Central memory CD8-positive, alpha-beta T cell (primary cell): ENCODE data around the gene GMNN.
"Not testable (repeated sequence)": the region's sequence is repeated elsewhere in the genome, so short reads cannot be mapped to it uniquely, and the experiment has no call there.

Source experiments
- ATAC-seq: fragments of 150-1000 bp; cut with Tn5 transposase; replicated peaks from 2 replicates; pipeline ENCODE4 v1.10.0; 2022; ENCODE audit warnings: mild to moderate bottlenecking, moderate FRiP score, moderate number of reproducible peaks; ENCODE audit not compliant: poor library complexity, severe bottlenecking; ENCODE audit errors: extremely low read depth
- DNase-seq, 2 donors: peaks; one replicate each; pipeline ENCODE4 v3.0.0; 2021; ENCODE audit warnings: low spot score in 2 of 2
- H3K27ac Mint-ChIP-seq: one replicate; pipeline ENCODE4 v1.8.0; 2022; ENCODE audit warnings: low read depth, mild to moderate bottlenecking, moderate library complexity, mixed read lengths
- H3K27me3 Mint-ChIP-seq: one replicate; pipeline ENCODE4 v1.8.0; 2022; ENCODE audit warnings: mixed read lengths
- H3K36me3 Mint-ChIP-seq: one replicate; pipeline ENCODE4 v1.8.0; 2022; ENCODE audit warnings: mild to moderate bottlenecking, moderate library complexity, mixed read lengths; ENCODE audit not compliant: insufficient read depth
- H3K4me1 Mint-ChIP-seq: one replicate; pipeline ENCODE4 v1.8.0; 2022; ENCODE audit warnings: mixed read lengths
- H3K4me3 Mint-ChIP-seq: one replicate; pipeline ENCODE4 v1.8.0; 2022; ENCODE audit warnings: mild to moderate bottlenecking, moderate library complexity, mixed read lengths
- H3K9me3 Mint-ChIP-seq: one replicate; pipeline ENCODE4 v1.8.0; 2022; ENCODE audit warnings: mixed read lengths

Gene GMNN

DNA sequence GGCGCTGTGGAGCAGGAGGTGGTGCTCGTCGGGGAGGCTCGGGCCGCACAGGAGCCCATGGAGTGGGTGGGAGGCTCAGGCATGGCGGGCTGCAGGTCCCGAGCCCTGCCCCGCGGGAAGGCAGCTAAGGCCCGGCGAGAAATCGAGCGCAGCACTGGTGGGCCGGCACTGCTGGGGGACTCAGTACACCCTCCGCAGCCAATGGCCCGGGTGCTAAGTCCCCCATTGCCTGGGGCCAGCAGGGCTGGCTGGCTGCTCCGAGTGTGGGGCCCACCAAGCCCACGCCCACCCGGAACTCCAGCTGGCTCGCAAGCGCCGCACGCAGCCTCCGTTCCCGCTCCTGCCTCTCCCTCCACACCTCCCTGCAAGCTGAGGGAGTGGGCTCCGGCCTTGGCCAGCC lies 8.8 kb upstream of the GMNN start:
- DNase-seq, H3K4me1 Mint-ChIP-seq, H3K36me3 Mint-ChIP-seq, ATAC-seq, H3K9me3 Mint-ChIP-seq, H3K27ac Mint-ChIP-seq, H3K4me3 Mint-ChIP-seq, H3K27me3 Mint-ChIP-seq: not testable (repeated sequence)

GRCh38 chr6:24766680-24767462 lies 7.9 kb upstream of the GMNN start:
- H3K4me3 Mint-ChIP-seq: no peak overlapping the region
- DNase-seq: no peak
- no peaks in the 10 kb centered on the region for H3K27me3 Mint-ChIP-seq
- H3K9me3 Mint-ChIP-seq: no peaks in the 10 kb centered on the region
- ATAC-seq: no peak
- H3K36me3 Mint-ChIP-seq: no peaks in the 10 kb centered on the region
- no peak overlapping the region for H3K27ac Mint-ChIP-seq
- no peaks in the 10 kb centered on the region for H3K4me1 Mint-ChIP-seq

DNA sequence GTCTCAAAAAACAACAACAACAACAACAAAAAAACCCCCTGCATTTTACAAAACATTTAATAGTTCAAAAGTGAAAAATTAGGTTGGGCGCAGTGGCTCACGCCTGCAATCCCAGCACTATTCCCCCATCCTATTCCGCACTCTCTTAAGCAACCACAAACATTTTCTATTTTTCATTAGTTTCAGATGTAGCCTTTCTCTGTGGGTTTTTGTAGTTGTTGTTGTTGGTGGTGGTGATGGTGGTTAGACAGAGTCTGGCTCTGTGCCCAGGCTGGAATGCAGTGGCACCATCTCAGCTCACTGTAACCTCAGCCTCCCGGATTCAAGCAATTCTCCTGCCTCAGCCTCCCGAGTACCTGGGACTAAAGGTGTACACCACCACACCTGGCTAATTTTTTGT lies 6.4 kb upstream of the GMNN start:
- ATAC-seq: no peak
- Mint-ChIP-seq H3K9me3 (no peaks in the 10 kb centered on the region), H3K4me3 (no peak overlapping the region), H3K27me3 (no peaks in the 10 kb centered on the region), H3K36me3 (peaks cover 1% of the 10 kb centered on the region), H3K27ac (no peak overlapping the region), H3K4me1 (no peaks in the 10 kb centered on the region)
- no peak for DNase-seq

DNA sequence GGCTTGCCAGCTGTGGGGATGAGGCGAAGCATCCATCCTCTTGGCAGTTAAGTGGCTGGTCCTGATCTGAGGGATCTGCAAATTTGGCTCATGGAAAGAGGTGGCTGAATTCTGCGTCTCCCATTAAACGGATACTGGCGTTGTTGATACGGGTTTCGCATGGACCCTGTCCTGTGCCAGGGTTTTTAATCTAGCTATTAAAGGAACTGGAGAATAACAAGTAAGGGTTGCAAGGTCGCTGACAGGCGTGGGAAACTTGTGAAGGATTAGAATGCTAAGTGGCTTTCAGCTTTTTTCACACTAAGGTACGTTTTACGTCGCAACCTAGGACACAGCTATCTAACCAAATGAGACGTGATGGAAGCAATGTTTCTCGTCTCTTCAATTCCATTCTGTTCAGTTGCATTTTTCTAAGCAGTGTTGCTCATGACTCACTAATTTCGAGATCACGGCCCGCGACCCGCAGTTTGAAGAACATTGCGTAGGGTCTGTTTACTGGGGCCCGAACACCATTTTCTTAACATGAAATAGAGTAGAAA lies 852 bp downstream of the GMNN start:
- peak; percentile 33 for ATAC-seq
- Mint-ChIP-seq H3K4me1 (peaks cover 23% of the 10 kb centered on the region), H3K27ac (peak overlapping the region; percentile 88), H3K4me3 (peak overlapping the region; percentile 99), H3K9me3 (no peaks in the 10 kb centered on the region), H3K36me3 (peaks cover 10% of the 10 kb centered on the region), H3K27me3 (no peaks in the 10 kb centered on the region)
- no peak for DNase-seq

DNA sequence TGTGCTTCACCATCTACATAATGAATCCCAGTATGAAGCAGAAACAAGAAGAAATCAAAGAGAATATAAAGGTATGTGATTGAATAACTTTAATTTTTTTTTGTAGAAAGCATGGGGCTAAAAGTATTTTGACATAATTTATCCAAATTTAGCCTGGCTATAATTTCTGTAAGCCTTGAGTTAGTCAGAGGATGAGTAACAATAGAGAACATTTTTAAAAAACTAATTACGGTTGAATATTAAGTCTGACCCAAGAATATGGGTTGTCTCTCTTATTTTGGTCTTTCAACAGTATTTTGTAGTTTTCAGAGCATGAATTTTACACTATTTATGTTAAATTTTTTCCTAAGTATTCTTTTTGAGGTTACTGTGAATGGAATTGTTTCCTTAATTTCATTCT lies 2.5 kb downstream of the GMNN start:
- Mint-ChIP-seq H3K36me3 (peaks cover 15% of the 10 kb centered on the region), H3K4me1 (peaks cover 23% of the 10 kb centered on the region), H3K27me3 (no peaks in the 10 kb centered on the region), H3K4me3 (no peak overlapping the region), H3K27ac (no peak overlapping the region), H3K9me3 (no peaks in the 10 kb centered on the region)
- ATAC-seq: no peak
- DNase-seq: no peak

DNA sequence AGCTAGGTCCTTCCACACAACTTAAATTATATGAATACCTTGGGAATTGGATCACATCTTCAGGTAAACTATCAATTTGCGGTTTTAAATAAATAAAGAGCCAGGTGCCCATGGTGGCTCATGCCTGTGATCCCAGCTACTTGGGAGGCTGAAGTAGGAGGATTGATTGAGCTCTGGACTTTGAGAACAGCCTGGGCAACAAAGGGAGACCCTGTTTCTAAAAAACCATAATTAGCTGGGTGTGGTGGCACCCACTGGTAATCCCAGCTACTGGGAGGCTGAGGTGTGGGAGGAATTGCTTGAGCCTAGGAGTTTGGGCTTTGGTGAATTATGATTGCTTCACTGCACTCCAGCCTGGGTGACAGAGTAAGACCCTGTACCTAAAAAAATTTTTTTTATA lies 3.4 kb downstream of the GMNN start:
- ATAC-seq: no peak
- no peaks in the 10 kb centered on the region for H3K9me3 Mint-ChIP-seq
- H3K4me3 Mint-ChIP-seq: no peak overlapping the region
- no peak for DNase-seq
- peaks cover 23% of the 10 kb centered on the region for H3K4me1 Mint-ChIP-seq
- H3K27ac Mint-ChIP-seq: no peak overlapping the region
- no peaks in the 10 kb centered on the region for H3K27me3 Mint-ChIP-seq
- H3K36me3 Mint-ChIP-seq: peaks cover 16% of the 10 kb centered on the region

DNA sequence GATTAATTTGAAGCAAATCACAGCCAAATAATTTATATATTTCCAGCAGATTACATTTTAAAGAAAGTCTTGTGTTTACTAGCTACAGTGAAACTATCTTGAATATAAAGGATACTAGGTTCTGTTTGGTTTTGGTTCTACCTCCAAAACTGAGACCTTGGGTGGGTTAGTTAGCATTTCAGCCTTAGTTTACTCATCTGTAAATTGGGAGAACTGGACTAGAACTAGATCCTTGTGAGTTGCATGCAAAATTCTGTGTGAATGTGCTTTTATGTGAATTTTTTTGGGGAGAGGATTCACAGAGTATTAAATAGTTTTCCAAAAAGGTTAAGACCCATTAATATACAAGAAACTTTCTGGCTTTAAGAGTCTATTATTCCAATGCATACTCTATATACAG lies 4.1 kb downstream of the GMNN start:
- peaks cover 23% of the 10 kb centered on the region for H3K4me1 Mint-ChIP-seq
- H3K27ac Mint-ChIP-seq: no peak overlapping the region

DNA sequence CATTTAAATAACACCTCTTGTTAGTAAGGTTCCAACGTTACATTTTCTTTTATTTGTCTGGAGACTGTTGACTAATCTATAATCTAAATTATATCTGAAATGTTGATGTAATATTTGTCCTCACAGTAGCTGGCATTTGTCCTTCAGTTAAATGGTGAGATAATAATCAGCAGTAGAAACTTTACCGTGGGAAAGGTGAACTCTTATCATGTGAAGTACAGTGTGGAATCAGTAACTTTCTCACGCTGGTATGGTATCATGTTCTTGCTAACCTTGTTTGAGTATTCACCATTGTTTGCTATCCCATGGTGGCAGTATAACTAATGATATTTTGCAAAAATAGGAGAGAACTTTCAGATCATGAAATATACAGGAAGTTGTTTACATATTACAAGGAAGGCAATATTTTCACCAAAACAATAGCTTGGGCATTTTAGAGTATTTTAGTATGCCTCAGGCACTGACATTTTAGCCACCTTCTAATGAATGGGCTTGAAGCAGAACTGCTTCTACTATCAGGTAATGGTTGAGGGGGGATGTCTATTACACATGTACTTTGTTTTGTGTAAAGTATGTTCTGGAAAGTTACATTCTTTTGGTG lies 4.8 kb downstream of the GMNN start:
- no peaks in the 10 kb centered on the region for H3K9me3 Mint-ChIP-seq
- H3K27me3 Mint-ChIP-seq: no peaks in the 10 kb centered on the region
- peaks cover 22% of the 10 kb centered on the region for H3K36me3 Mint-ChIP-seq
- no peak for ATAC-seq
- no peak overlapping the region for H3K27ac Mint-ChIP-seq
- no peak overlapping the region for H3K4me3 Mint-ChIP-seq
- H3K4me1 Mint-ChIP-seq: peaks cover 23% of the 10 kb centered on the region
- DNase-seq: no peak

More for the DNA sequence above, 4.1 kb downstream of the GMNN start:
- no peaks in the 10 kb centered on the region for H3K27me3 Mint-ChIP-seq
- DNase-seq (no peak), ATAC-seq (no peak)
- H3K4me3 Mint-ChIP-seq: no peak overlapping the region
- H3K9me3 Mint-ChIP-seq: no peaks in the 10 kb centered on the region
- peaks cover 19% of the 10 kb centered on the region for H3K36me3 Mint-ChIP-seq

DNA sequence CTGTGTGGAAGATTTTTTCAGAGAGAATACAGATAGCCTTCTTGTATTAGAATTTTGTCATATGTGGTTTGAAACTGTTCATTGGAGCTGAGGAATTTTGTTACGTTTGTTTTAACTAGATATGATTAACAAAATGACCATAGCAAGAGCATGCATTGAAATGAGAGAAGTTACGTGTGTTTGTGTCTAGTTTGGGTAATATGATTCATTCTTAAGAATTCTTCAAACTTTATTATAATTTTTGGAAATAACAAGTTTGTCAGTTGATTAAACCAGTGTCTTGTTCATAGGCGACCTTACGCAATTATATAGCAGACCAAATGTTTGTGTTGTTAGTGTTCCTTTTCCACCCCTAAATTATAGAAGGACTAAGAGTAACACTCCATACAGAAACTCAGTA lies 5.5 kb downstream of the GMNN start:
- Mint-ChIP-seq H3K9me3 (no peaks in the 10 kb centered on the region), H3K4me3 (no peak overlapping the region), H3K36me3 (peaks cover 19% of the 10 kb centered on the region), H3K27ac (no peak overlapping the region), H3K4me1 (peaks cover 23% of the 10 kb centered on the region), H3K27me3 (no peaks in the 10 kb centered on the region)
- ATAC-seq: no peak
- no peak for DNase-seq

DNA sequence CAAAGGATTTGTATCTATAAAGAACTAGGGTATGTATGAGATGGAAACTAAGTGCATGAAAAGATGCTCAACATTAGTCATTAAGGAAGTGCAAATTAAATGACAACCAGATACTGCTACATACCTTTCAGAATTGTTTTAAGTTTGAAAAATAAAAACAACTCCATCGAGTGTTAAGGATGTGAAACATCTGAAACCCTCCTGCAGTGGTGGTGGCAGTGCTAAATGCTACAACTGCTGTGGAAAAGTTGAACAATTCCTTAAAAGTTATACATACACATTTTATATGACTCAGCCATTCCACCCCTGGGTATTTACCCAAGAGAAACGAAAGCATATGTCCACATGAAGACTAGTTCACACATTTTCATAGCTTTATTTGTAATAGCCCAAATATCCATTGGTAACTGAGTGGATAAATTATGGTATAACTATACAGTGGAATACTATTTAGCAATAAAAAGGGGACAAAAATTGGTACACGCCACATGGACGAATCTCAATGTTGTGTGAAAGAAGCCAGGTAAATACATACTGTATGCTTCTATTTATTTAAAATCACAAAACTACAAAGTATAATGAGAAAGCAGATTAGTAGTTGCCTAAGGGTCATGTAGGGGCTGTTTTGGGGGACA lies 13.4 kb downstream of the GMNN start:
- no peak for ATAC-seq
- Mint-ChIP-seq H3K9me3 (no peaks in the 10 kb centered on the region), H3K4me3 (no peak overlapping the region)

DNA sequence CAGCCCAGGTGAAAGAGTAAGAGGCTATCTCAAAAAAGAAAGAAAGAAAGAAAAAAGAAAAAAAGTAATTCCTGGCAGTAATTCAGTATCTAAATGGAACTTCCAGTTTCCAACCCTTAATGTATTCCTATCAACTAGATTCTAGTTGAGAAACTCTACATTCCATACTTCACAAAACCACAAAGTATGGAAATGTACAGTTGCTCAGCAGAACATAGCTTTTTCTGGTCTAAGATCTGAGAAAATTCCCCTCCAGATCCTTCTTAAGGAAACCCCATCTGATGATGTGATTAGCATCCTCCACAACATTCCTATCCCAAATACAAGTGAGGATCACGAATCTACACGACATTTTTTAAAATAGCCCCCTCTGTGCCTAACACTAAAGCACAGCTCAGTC lies 20.4 kb downstream of the GMNN start:
- no peak for DNase-seq
- no peak for ATAC-seq
- Mint-ChIP-seq H3K27ac (no peak overlapping the region), H3K36me3 (peaks cover 9% of the 10 kb centered on the region), H3K9me3 (no peaks in the 10 kb centered on the region), H3K4me1 (no peaks in the 10 kb centered on the region), H3K4me3 (no peak overlapping the region), H3K27me3 (no peaks in the 10 kb centered on the region)

More for the DNA sequence above, 13.4 kb downstream of the GMNN start:
- Mint-ChIP-seq H3K27ac (no peak overlapping the region), H3K4me1 (no peaks in the 10 kb centered on the region), H3K36me3 (peaks cover 21% of the 10 kb centered on the region), H3K27me3 (no peaks in the 10 kb centered on the region)
- no peak for DNase-seq

GRCh38 chr6:24796616-24797290 lies 22.0 kb downstream of the GMNN start:
- Mint-ChIP-seq H3K27me3 (no peaks in the 10 kb centered on the region), H3K27ac (no peak overlapping the region), H3K4me1 (peaks cover 4% of the 10 kb centered on the region), H3K36me3 (peaks cover 13% of the 10 kb centered on the region), H3K4me3 (no peak overlapping the region), H3K9me3 (no peaks in the 10 kb centered on the region)
- no peak for DNase-seq
- ATAC-seq: no peak
